T-cell (primary cell): Measurements from ENCODE around the gene RIPOR2. TPM values are rescaled to one million over a fixed set of nuclear protein-coding genes. Genes with fewer than 3 reads are reported as not detected.
A peak's percentile ranks its signal among the peaks of the same experiment; 100 is the strongest.
"Not testable (repeated sequence)": the region's sequence is repeated elsewhere in the genome, so short reads cannot be mapped to it uniquely, and the experiment has no call there.

Experiments
- ATAC-seq, 4 experiments: fragments of 200-7000 bp in 3 of 4; fragments of 150-1000 bp in 1 of 4; cut with Tn5 transposase; replicated peaks in 1 of 4; 1 replicate in 3 of 4; 2 replicates in 1 of 4; pipeline ENCODE4 v1.10.0; 2021; ENCODE audit warnings: moderate library complexity in 3 of 4, mild to moderate bottlenecking in 2 of 4, moderate number of reproducible peaks in 1 of 4
- CTCF ChIA-PET, 2 donors: fragments of 300-600 bp; sonication (Branson Sonifier 250); formaldehyde crosslinking; loops; one replicate each; lab custom pipeline; 2022; ENCODE audit warnings: antibody characterized with exemption in 2 of 2; lab: Charles Lee
- POLR2A ChIA-PET, 2 donors: fragments of 300-600 bp; sonication (Branson Sonifier 250); formaldehyde crosslinking; loops; one replicate each; lab custom pipeline; 2022; ENCODE audit warnings: antibody characterized with exemption in 2 of 2; lab: Charles Lee
- DNase-seq, 35 experiments: peaks; one replicate each; pipeline versions ENCODE4 v3.0.0 to v3.0.0-alpha.2; 2013 to 2023
- H3K27ac ChIP-seq: one replicate; pipeline ENCODE4 v1.5.1; 2013; ENCODE audit warnings: low read length
- H3K27me3 ChIP-seq, 2 experiments: replicated peaks in 1 of 2; 1 replicate in 1 of 2; 2 replicates in 1 of 2; pipeline versions ENCODE4 v1.6.1 to v1.7.0; 2013; ENCODE audit warnings: low read length in 1 of 2, mixed read lengths in 1 of 2; ENCODE audit not compliant: control insufficient read depth in 2 of 2, insufficient read depth in 2 of 2; ENCODE audit errors: extremely low read depth in 1 of 2
- H3K36me3 ChIP-seq, 2 donors: 1 replicate in 1 of 2; 2 replicates in 1 of 2; pipeline versions ENCODE4 v1.6.1 to v1.7.0; 2013; ENCODE audit warnings: low read length in 1 of 2; ENCODE audit not compliant: control insufficient read depth in 2 of 2, insufficient read depth in 1 of 2; ENCODE audit errors: extremely low read depth in 1 of 2
- H3K4me1 ChIP-seq, 2 experiments: 1 replicate in 1 of 2; 2 replicates in 1 of 2; pipeline versions ENCODE4 v1.6.1 to v1.7.0; 2013; ENCODE audit warnings: low read length in 2 of 2, mixed read lengths in 1 of 2; ENCODE audit not compliant: insufficient read depth in 2 of 2, control insufficient read depth in 1 of 2; ENCODE audit errors: extremely low read depth in 1 of 2
- H3K4me3 ChIP-seq, 2 donors: 1 replicate in 1 of 2; 2 replicates in 1 of 2; pipeline versions ENCODE4 v1.5.1 to v1.7.0; 2013; ENCODE audit warnings: mild to moderate bottlenecking in 2 of 2, low read length in 1 of 2, moderate library complexity in 1 of 2; ENCODE audit not compliant: control insufficient read depth in 1 of 2; ENCODE audit errors: extremely low read depth in 1 of 2
- H3K9me3 ChIP-seq: 2 replicates; pipeline ENCODE4 v1.7.0; 2013
- H3K27ac Mint-ChIP-seq, 2 donors: one replicate each; pipeline ENCODE4 v1.8.0; 2020 to 2021; ENCODE audit warnings: mild to moderate bottlenecking in 2 of 2, mixed read lengths in 2 of 2
- H3K27me3 Mint-ChIP-seq, 2 donors: one replicate each; pipeline ENCODE4 v1.8.0; 2021 to 2022; ENCODE audit warnings: mixed read lengths in 2 of 2
- H3K36me3 Mint-ChIP-seq: one replicate; pipeline ENCODE4 v1.8.0; 2021; ENCODE audit warnings: mixed read lengths
- H3K4me1 Mint-ChIP-seq, 3 donors: one replicate each; pipeline ENCODE4 v1.8.0; 2020 to 2022; ENCODE audit warnings: mixed read lengths in 3 of 3, mild to moderate bottlenecking in 1 of 3
- H3K4me3 Mint-ChIP-seq, 3 donors: one replicate each; pipeline ENCODE4 v1.8.0; 2020 to 2022; ENCODE audit warnings: mild to moderate bottlenecking in 3 of 3, mixed read lengths in 3 of 3, moderate library complexity in 3 of 3
- H3K9me3 Mint-ChIP-seq, 3 donors: one replicate each; pipeline ENCODE4 v1.8.0; 2020 to 2022; ENCODE audit warnings: mixed read lengths in 3 of 3
- WGBS: methylation state at CpG from one replicate; pipeline ENCODE4 v1.1.5; 2013; ENCODE audit warnings: missing lambda C conversion rate; ENCODE audit not compliant: insufficient coverage; 5-methylcytosine and 5-hydroxymethylcytosine counted together
- total RNA-seq, 35 experiments: library from RNA in 6 of 35; stranded (reverse) in 6 of 35; fragments of 120-200 nt in 1 of 35; gene quantifications; one replicate each; pipeline versions ENCODE4 v1.2.1 to v1.2.4 and lab custom pipeline; 2013 to 2026

The RIPOR2 gene
- total RNA-seq, 5 donors from 2014 or later (not counting 1 experiment from before 2014, with no cell fraction given) = 381 to 480 (median 441) TPM

GRCh38 chr6:24950218-24950941 lies 14.6 kb upstream of the RIPOR2 start:
- peaks cover 28% of the 10 kb centered on the region for H3K36me3 Mint-ChIP-seq
- peaks cover 85 to 89% (median 88%) of the 10 kb centered on the region in 3 donors for H3K4me1 Mint-ChIP-seq
- peak overlapping the region; percentile 96 to 98 for H3K27ac Mint-ChIP-seq
- peaks cover 0 to 8% of the 10 kb centered on the region in 2 donors for H3K36me3 ChIP-seq
- ChIA-PET POLR2A (interaction anchor here (0.6 to 4.6 kb wide), 4 partner anchors 9 to 24 kb away, joined by 4 to 20 read pairs (median 10); partner anchors contain the start of gene RIPOR2 (in 1 of the 2)), CTCF (interaction anchor here (0.5 to 8.5 kb wide), 9 partner anchors 12 to 96 kb away, joined by 3 to 107 read pairs (median 5); partner anchors contain the start of gene RIPOR2 (in 1 of the 2))
- H3K27me3 Mint-ChIP-seq = no peaks in the 10 kb centered on the region
- peak overlapping the region in 1 of 2 donors; percentile 60 for H3K4me3 ChIP-seq
- WGBS = 83% methylated on average over 2 of the region's 3 CpGs
- no peak for ATAC-seq
- peaks cover 0 to 22% (median 8%) of the 10 kb centered on the region in 3 donors for H3K9me3 Mint-ChIP-seq
- H3K9me3 ChIP-seq = no peaks in the 10 kb centered on the region
- H3K27me3 ChIP-seq = no peaks in the 10 kb centered on the region
- peak overlapping the region; percentile 55 to 76 (median 60) for H3K4me3 Mint-ChIP-seq
- H3K27ac ChIP-seq = peak overlapping the region; percentile 76
- no peak for DNase-seq
- peaks cover 74 to 77% of the 10 kb centered on the region in 2 experiments for H3K4me1 ChIP-seq

- Mint-ChIP-seq H3K4me1 (peaks cover 75 to 82% (median 78%) of the 10 kb centered on the region in 3 donors), H3K4me3 (peak overlapping the region; percentile 55 to 76 (median 60)), H3K36me3 (peaks cover 41% of the 10 kb centered on the region), H3K27ac (peak overlapping the region; percentile 96 to 98), H3K27me3 (no peaks in the 10 kb centered on the region), H3K9me3 (peaks cover 6 to 35% (median 18%) of the 10 kb centered on the region in 3 donors)
- POLR2A ChIA-PET = interaction anchor here (0.7 to 4.6 kb wide), 5 partner anchors 11 to 43 kb away, joined by 3 to 20 read pairs (median 3); no protein-coding TSS in a partner anchor
- H3K4me3 ChIP-seq = peak overlapping the region; percentile 24 to 60
- ATAC-seq (peak; percentile 69 to 81 (median 78)), DNase-seq (peak in 34 of 35 experiments; percentile 39 to 82 (median 60))
- peaks cover 4% of the 10 kb centered on the region for H3K9me3 ChIP-seq
- peaks cover 0 to 8% of the 10 kb centered on the region in 2 donors for H3K36me3 ChIP-seq
- H3K4me1 ChIP-seq = peaks cover 63 to 68% of the 10 kb centered on the region in 2 experiments
- CTCF ChIA-PET = interaction anchor here (1.0 to 8.5 kb wide), 5 partner anchors 14 to 43 kb away, joined by 3 to 107 read pairs (median 4); partner anchors contain the start of gene RIPOR2 (in 2 of the 2)
- H3K27me3 ChIP-seq = no peaks in the 10 kb centered on the region
- WGBS = 0% methylated on average over 2 of the region's 8 CpGs
- H3K27ac ChIP-seq = peak overlapping the region; percentile 76
These were observed 13.3 kb upstream of the RIPOR2 start for GRCh38 chr6:24949020-24949569.

- not testable (repeated sequence) for H3K27me3 Mint-ChIP-seq, H3K9me3 ChIP-seq, DNase-seq, H3K27me3 ChIP-seq, H3K36me3 ChIP-seq, H3K4me3 ChIP-seq, ATAC-seq
- ChIA-PET POLR2A (interaction anchor here (0.6 to 4.6 kb wide), 3 partner anchors 10 to 59 kb away, joined by 3 to 20 read pairs (median 3); no protein-coding TSS in a partner anchor), CTCF (interaction anchor here in 1 of 2 donors (1.7 to 8.5 kb wide), 2 partner anchors 13 to 42 kb away, joined by 4 to 107 read pairs; partner anchors contain the start of gene RIPOR2)
- Mint-ChIP-seq H3K27ac (peak overlapping the region; percentile 96 to 98), H3K4me3 (peak overlapping the region in 1 of 3 donors; percentile 60), H3K9me3 (peaks cover 7 to 30% (median 20%) of the 10 kb centered on the region in 3 donors), H3K36me3 (peaks cover 38% of the 10 kb centered on the region), H3K4me1 (peaks cover 67 to 74% (median 69%) of the 10 kb centered on the region in 3 donors)
- no CpG with 5 or more reads among the region's 7 CpGs for WGBS
- peak overlapping the region; percentile 59 for H3K27ac ChIP-seq
- peaks cover 54 to 61% of the 10 kb centered on the region in 2 experiments for H3K4me1 ChIP-seq
These were observed 12.5 kb upstream of the RIPOR2 start for GRCh38 chr6:24948261-24948660.

GRCh38 chr6:24947636-24948035 lies 11.9 kb upstream of the RIPOR2 start:
- H3K9me3 ChIP-seq = peaks cover 7% of the 10 kb centered on the region
- ATAC-seq = no peak
- no peaks in the 10 kb centered on the region for H3K27me3 ChIP-seq
- no peak overlapping the region for H3K4me3 ChIP-seq
- Mint-ChIP-seq H3K27ac (peak overlapping the region; percentile 96 to 98), H3K27me3 (no peaks in the 10 kb centered on the region), H3K36me3 (peaks cover 43% of the 10 kb centered on the region), H3K9me3 (peaks cover 7 to 29% (median 20%) of the 10 kb centered on the region in 3 donors), H3K4me3 (peak overlapping the region in 1 of 3 donors; percentile 60), H3K4me1 (peaks cover 66 to 74% (median 68%) of the 10 kb centered on the region in 3 donors)
- ChIA-PET CTCF (interaction anchor here in 1 of 2 donors (8.5 kb wide), 1 partner anchor 13 kb away, joined by 107 read pairs; the partner anchor contains the start of gene RIPOR2), POLR2A (interaction anchor here in 1 of 2 donors (0.6 to 0.7 kb wide), 2 partner anchors 11 to 59 kb away, joined by 3 read pairs; no protein-coding TSS in a partner anchor)
- H3K4me1 ChIP-seq = peaks cover 51 to 55% of the 10 kb centered on the region in 2 experiments
- DNase-seq = no peak
- peaks cover 0 to 8% of the 10 kb centered on the region in 2 donors for H3K36me3 ChIP-seq
- H3K27ac ChIP-seq = peak overlapping the region; percentile 59
- 98% methylated on average over 4 of the region's 4 CpGs for WGBS

- no peak for ATAC-seq
- Histone ChIP-seq H3K27ac (no peak overlapping the region), H3K9me3 (peaks cover 7% of the 10 kb centered on the region), H3K4me1 (peaks cover 39 to 49% of the 10 kb centered on the region in 2 experiments), H3K4me3 (no peak overlapping the region), H3K27me3 (no peaks in the 10 kb centered on the region), H3K36me3 (peaks cover 0 to 8% of the 10 kb centered on the region in 2 donors)
- H3K9me3 Mint-ChIP-seq = peaks cover 7 to 29% (median 20%) of the 10 kb centered on the region in 3 donors
- H3K4me1 Mint-ChIP-seq = peaks cover 63 to 72% (median 64%) of the 10 kb centered on the region in 3 donors
- ChIA-PET POLR2A (interaction anchor here in 1 of 2 donors (1.2 kb wide), 1 partner anchor 11 kb away, joined by 6 read pairs; no protein-coding TSS in a partner anchor), CTCF (interaction anchor here (1.1 to 2.2 kb wide), 3 partner anchors 9 to 12 kb away, joined by 3 to 11 read pairs (median 3); partner anchors contain the start of gene RIPOR2 (in 1 of the 2))
- no peak overlapping the region for H3K4me3 Mint-ChIP-seq
- DNase-seq = no peak
- H3K27ac Mint-ChIP-seq = peak overlapping the region in 1 of 2 donors; percentile 75
- peaks cover 46% of the 10 kb centered on the region for H3K36me3 Mint-ChIP-seq
- H3K27me3 Mint-ChIP-seq = no peaks in the 10 kb centered on the region
These were observed 9.3 kb upstream of the RIPOR2 start for GRCh38 chr6:24945054-24945453.
